ENCODE data around the gene SPDYE2B. TPM values are rescaled to one million over a fixed set of nuclear protein-coding genes. Genes with fewer than 3 reads are reported as not detected.
"Not testable (repeated sequence)": the region's sequence is repeated elsewhere in the genome, so short reads cannot be mapped to it uniquely, and the experiment has no call there.

Gene SPDYE2B
- total and polyA plus RNA-seq, 12 donors = not detected

GRCh38 chr7:102614873-102615272, 35.2 kb upstream of the SPDYE2B start:
- H3K36me3 ChIP-seq; DNase-seq; H3K4me3 ChIP-seq; H3K27me3 ChIP-seq; H3K27ac ChIP-seq; H3K9me3 ChIP-seq; intact Hi-C loops (cut with DNase I): not testable (repeated sequence)
- ATAC-seq = peak in 1 of 8 donors; percentile 1
- peaks cover 0 to 12% (median 0%) of the 10 kb centered on the region in 9 donors for H3K4me1 ChIP-seq
- no CpG with 5 or more reads among the region's 3 CpGs for WGBS, 2 donors

DNA sequence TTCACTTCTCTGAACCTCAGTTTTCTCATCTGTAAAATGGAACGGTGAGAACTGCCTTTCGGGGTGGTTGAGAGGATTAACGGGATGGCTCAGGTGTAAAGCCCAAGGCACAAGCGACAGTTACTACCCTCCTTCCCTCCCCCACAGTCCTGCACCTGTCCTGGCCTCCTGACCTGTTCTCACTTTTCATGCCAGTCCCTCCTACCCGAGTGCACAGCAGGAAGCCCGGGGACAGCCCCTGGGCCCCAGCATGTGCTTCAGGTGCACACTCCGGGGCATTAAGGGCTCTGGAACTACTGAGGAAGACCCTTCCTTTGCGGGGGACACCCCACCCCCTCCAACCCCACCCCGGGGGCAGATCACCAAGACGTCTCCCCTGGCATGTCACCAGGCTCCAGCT, 34.2 kb upstream of the SPDYE2B start:
- ATAC-seq; H3K27me3 ChIP-seq; H3K36me3 ChIP-seq; H3K27ac ChIP-seq; intact Hi-C loops (cut with DNase I); H3K9me3 ChIP-seq; DNase-seq; H3K4me3 ChIP-seq: not testable (repeated sequence)
- peaks cover 0 to 12% (median 0%) of the 10 kb centered on the region in 9 donors for H3K4me1 ChIP-seq
- WGBS, 2 donors = no CpG with 5 or more reads among the region's 10 CpGs

GRCh38 chr7:102616507-102617125, 33.5 kb upstream of the SPDYE2B start, which contains the start of gene RASA4:
TSS of gene RASA4 (minus strand) at chr7:102616756. CDS start at chr7:102616689, 67 bp downstream.
- Histone ChIP-seq H3K4me1 (peaks cover 0 to 12% (median 0%) of the 10 kb centered on the region in 9 donors), H3K4me3 (peak within 1 kb of the TSS in 9 of 10 donors; percentile 33 to 55 (median 49)), H3K27ac (peak within 1 kb of the TSS in 1 of 10 donors; percentile 72)
- peak; percentile 44 to 65 for DNase-seq
- WGBS, 2 donors = 0 to 2% methylated on average over 8 to 20 of the region's 62 CpGs
- H3K36me3 ChIP-seq; H3K27me3 ChIP-seq; intact Hi-C loops (cut with DNase I); H3K9me3 ChIP-seq: not testable (repeated sequence)
- ATAC-seq = peak; percentile 89 to 96 (median 94)

DNA sequence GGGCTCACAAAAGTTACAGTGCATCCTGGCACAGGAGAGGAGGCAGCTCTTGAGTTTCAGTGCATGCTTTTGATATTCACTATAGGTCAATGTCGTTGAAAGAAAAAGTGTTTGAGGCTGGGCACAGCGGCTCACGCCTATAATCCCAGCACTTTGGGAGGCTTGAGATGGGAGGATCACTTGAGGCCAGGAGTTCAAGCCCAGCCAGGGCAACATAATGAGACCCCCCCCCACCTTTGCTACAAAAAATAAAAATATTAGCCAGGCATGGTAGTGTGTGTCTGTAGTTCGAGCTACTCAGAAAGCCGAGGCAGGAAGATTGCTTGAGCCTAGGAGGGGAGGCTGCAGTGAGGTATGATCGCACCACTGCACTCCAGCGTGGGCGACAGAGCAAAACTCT, 32.0 kb upstream of the SPDYE2B start:
- H3K4me1 ChIP-seq; H3K4me3 ChIP-seq; H3K27ac ChIP-seq; H3K36me3 ChIP-seq; DNase-seq; H3K9me3 ChIP-seq; intact Hi-C loops (cut with DNase I); H3K27me3 ChIP-seq; ATAC-seq: not testable (repeated sequence)
- WGBS, 2 donors = 85 to 93% methylated on average over 3 to 4 of the region's 8 CpGs

DNA sequence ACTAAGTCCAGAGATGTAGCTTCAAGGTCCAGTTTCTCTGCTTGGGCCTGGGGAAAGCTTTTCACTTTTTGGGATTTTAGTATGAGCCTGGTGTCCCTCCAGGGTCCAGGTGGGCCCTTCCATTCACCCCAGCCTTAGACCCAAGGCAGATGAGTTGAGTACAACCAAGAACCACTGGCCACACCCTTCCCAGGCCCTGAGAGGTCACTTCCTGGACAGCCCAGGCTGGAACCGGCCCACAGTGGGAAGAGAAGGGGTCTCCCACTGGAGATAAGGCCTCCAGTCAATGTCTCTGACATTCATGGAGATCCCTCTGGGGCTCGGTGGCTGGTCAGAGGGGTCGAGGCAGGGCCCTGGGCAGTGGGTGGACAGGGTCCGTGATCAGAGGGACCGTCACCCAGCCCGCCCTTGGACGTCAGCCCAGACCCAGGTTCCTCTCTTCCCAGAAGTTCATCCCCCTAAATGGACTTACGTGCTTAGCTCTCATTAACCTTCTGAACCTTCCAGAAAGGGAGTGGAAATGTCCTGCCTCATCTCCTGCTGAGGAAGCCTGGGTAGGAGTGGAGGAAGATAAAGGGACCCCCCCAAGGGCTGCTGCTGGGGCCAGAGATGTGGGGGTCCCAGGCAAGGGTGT, 22.7 kb upstream of the SPDYE2B start:
- peak; percentile 26 to 63 (median 52) for ATAC-seq
- DNase-seq; H3K36me3 ChIP-seq; H3K27ac ChIP-seq; H3K4me3 ChIP-seq; H3K27me3 ChIP-seq; H3K4me1 ChIP-seq; intact Hi-C loops (cut with DNase I); H3K9me3 ChIP-seq: not testable (repeated sequence)
- no CpG with 5 or more reads among the region's 8 CpGs for WGBS, 2 donors

DNA sequence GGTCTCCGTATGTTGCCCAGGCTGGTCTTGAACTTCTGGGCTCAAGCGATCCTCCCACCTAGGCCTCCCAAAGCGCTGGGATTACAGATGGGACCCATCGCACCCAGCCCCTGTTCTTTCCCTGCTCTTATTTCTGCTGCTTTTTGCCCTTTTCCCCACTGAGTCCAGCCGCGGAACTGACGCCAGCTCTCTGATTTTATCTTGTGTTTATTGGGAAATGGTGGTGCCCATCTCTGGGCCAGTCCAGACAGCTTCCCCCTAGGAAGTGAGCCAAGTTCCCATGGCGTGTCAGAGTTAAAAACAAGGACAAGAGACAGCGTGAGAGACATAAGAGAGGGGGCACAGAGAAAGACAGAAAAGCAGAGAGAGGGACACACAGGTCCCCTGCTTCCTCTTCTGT, 19.5 kb upstream of the SPDYE2B start:
- H3K36me3 ChIP-seq; H3K27me3 ChIP-seq; H3K4me1 ChIP-seq; intact Hi-C loops (cut with DNase I); H3K9me3 ChIP-seq; H3K27ac ChIP-seq; H3K4me3 ChIP-seq; DNase-seq: not testable (repeated sequence)
- 62 to 85% methylated on average over 5 to 6 of the region's 9 CpGs for WGBS, 2 donors
- ATAC-seq = peak in 1 of 8 donors; percentile 5

DNA sequence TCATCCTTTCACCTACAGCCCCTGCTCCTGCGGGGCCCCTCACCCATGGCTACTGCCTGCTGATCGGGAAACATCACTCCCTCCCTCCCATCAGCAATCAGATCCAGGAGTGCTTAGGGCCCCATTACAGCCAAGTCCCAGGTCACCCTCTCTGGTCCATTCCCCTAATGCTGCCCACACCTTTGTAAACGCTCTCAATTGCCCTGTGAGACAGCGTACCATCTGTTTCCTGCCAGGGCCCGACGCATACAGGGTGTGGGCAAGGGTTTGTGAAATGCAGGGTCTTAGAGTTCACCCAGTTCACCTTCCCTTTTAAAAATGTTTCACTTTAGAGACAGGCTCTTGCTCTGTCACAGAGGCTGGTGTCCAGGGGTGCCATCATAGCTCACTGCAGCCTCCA, 15.8 kb upstream of the SPDYE2B start:
- intact Hi-C loops (cut with DNase I); H3K27ac ChIP-seq; H3K36me3 ChIP-seq; H3K4me1 ChIP-seq; H3K27me3 ChIP-seq; DNase-seq; H3K9me3 ChIP-seq; H3K4me3 ChIP-seq: not testable (repeated sequence)
- 72 to 75% methylated on average over 2 of the region's 6 CpGs for WGBS, 2 donors
- ATAC-seq = peak in 1 of 8 donors; percentile 9

DNA sequence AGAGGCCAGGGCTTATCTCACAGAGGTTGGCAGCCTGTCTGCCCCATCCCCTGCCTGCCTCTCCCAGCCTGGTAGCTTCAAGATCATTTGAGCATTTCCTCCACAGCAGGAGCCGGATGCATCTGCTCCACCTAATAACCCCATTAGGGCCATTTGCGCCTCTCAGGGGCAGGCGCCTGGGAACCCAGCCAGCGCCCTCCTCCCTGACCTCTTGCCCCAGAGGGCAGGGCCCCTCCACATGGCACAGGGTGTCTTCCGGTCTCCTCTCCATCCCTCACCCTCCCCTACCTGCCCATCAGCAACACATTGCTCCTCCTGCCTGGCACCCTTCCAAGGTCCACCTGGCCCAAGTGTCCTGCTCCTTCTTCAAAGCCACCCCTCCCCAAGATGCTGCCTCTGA, 14.8 kb upstream of the SPDYE2B start:
- H3K27me3 ChIP-seq; H3K4me3 ChIP-seq; DNase-seq; H3K36me3 ChIP-seq; intact Hi-C loops (cut with DNase I); H3K4me1 ChIP-seq; H3K9me3 ChIP-seq; H3K27ac ChIP-seq: not testable (repeated sequence)
- peak in 7 of 8 donors; percentile 16 to 47 (median 18) for ATAC-seq
- WGBS, 2 donors = 100% methylated on average over 2 of the region's 5 CpGs; no CpG with 5 or more reads in 1 of the 2 donors

DNA sequence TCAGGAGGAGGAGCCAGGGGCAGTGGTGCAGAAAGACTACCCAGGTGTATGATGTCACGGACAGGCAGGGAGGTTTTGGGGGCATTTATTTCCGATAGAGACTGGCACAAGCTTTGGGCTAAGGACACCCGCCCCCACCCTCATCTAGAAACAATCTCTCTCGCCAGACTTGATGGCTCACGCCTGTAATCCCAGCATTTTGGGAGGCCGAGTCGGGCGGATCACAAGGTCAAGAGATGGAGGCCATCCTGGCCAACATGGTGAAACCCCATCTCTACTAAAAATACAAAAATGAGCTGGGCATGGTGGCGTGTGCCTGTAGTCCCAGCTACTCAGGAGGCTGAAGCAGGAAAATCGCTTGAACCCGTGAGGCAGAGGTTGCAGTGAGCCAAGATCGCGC, 13.2 kb upstream of the SPDYE2B start:
- H3K27me3 ChIP-seq; H3K4me3 ChIP-seq; H3K27ac ChIP-seq; H3K4me1 ChIP-seq; H3K9me3 ChIP-seq; ATAC-seq; H3K36me3 ChIP-seq; intact Hi-C loops (cut with DNase I): not testable (repeated sequence)
- 84 to 91% methylated on average over 8 of the region's 13 CpGs for WGBS, 2 donors
- peak in 1 of 2 donors; percentile 6 for DNase-seq

GRCh38 chr7:102638848-102639247, 11.3 kb upstream of the SPDYE2B start:
- H3K9me3 ChIP-seq; H3K36me3 ChIP-seq; intact Hi-C loops (cut with DNase I); H3K27me3 ChIP-seq; H3K4me1 ChIP-seq; H3K27ac ChIP-seq; H3K4me3 ChIP-seq: not testable (repeated sequence)
- peak in 4 of 8 donors; percentile 1 to 15 (median 7) for ATAC-seq
- WGBS, 2 donors = 90 to 92% methylated on average over 6 to 7 of the region's 11 CpGs
- peak in 1 of 2 donors; percentile 17 for DNase-seq

DNA sequence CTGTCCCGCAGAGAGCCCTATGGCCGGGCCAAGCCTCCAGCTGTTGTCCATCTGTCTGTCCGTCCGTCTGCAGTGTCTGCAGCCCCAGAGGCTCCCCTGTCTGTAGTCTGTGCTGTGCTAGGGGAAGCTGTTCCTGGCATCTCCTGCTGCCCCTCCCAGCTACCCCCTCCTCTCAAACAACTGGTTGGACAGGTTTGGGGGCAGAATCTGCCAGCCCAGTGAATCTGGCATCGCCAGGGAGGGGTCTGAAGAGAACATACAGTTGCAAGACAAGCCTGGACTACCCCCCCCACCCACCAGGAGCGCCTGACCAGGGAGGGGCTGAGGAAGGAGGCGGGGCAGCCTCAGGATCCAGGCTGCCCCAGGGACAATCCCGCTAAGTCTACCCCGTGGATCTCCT, 7.4 kb upstream of the SPDYE2B start, which contains the start of gene UPK3BL1:
TSS of gene UPK3BL1 (minus strand) at position 101 of the 400 bp plus-strand sequence. CDS start at position 51, 50 bp downstream.
- H3K27me3 ChIP-seq; H3K27ac ChIP-seq; intact Hi-C loops (cut with DNase I); H3K4me1 ChIP-seq; DNase-seq; H3K36me3 ChIP-seq; H3K9me3 ChIP-seq; H3K4me3 ChIP-seq: not testable (repeated sequence)
- WGBS, 2 donors = no CpG with 5 or more reads among the region's 9 CpGs
- ATAC-seq = peak in 6 of 8 donors; percentile 9 to 36 (median 26)

Measured in heart right ventricle (tissue), 16 donors.